K562 (cell line): ENCODE measurements around the gene IPPK. TPM values are rescaled to one million over a fixed set of nuclear protein-coding genes. Genes with fewer than 3 reads are reported as not detected.

Experiments used
- BCL6 ChIP-seq: fragments of 250-450 bp; sonication (Bioruptor Pico); IDR thresholded peaks from 2 replicates; pipeline ENCODE4 v1.4.0; 2020
- DDX20 ChIP-seq: fragments of 450-650 bp; IDR thresholded peaks from 2 replicates; pipeline ENCODE4 v1.6.1; 2016; ENCODE audit warnings: missing genetic modification characterization, low read depth, mild to moderate bottlenecking, missing compliant biosample characterization, moderate library complexity
- GATAD2B ChIP-seq: fragments of 450-650 bp; IDR thresholded peaks from 2 replicates; pipeline ENCODE4 v1.6.1; 2017; ENCODE audit warnings: mild to moderate bottlenecking, borderline replicate concordance
- HDGF ChIP-seq: fragments of 450-650 bp; IDR thresholded peaks from 2 replicates; pipeline ENCODE4 v1.6.1; 2016
- KAT7 ChIP-seq: sonication (generic); formaldehyde crosslinking; IDR thresholded peaks from 2 replicates; pipeline ENCODE4 v1.8.0; 2022; ENCODE audit warnings: missing genetic modification reagents, mild to moderate bottlenecking, borderline replicate concordance
- MYBL2 ChIP-seq, 2 experiments: fragments of 450-650 bp in 1 of 2; sonication (generic) in 1 of 2; formaldehyde crosslinking in 1 of 2; IDR thresholded peaks; 2 replicates each; pipeline versions ENCODE4 v1.6.1 to v1.8.1; 2017 to 2022; ENCODE audit warnings: borderline replicate concordance in 1 of 2, inconsistent platforms in 1 of 2, low read depth in 1 of 2, mild to moderate bottlenecking in 1 of 2, missing genetic modification reagents in 1 of 2, moderate library complexity in 1 of 2
- NCOA1 ChIP-seq: fragments of 450-650 bp; IDR thresholded peaks from 2 replicates; pipeline ENCODE4 v1.6.1; 2016; ENCODE audit warnings: low read depth
- NFYB ChIP-seq: IDR thresholded peaks from 2 replicates; pipeline ENCODE4 v1.6.1; 2011; ENCODE audit warnings: mild to moderate bottlenecking, moderate library complexity; ENCODE audit not compliant: insufficient read length; ENCODE audit errors: extremely low read depth
- RBM25 ChIP-seq: fragments of 200-400 bp; formaldehyde crosslinking; IDR thresholded peaks from 2 replicates; pipeline ENCODE4 v1.6.1; 2018; ENCODE audit warnings: low read length, low read depth, moderate library complexity; ENCODE audit not compliant: severe bottlenecking
- SETDB1 ChIP-seq: IDR thresholded peaks from one replicate; pipeline ENCODE4 v1.6.1; 2012; ENCODE audit warnings: low read length, control low read depth, inconsistent platforms
- SIN3B ChIP-seq: fragments of 450-650 bp; IDR thresholded peaks from 2 replicates; pipeline ENCODE4 v1.6.1; 2017; ENCODE audit warnings: low read depth, mild to moderate bottlenecking, moderate library complexity
- ZFP30 ChIP-seq: fragments of 250-450 bp; sonication (Bioruptor Pico); IDR thresholded peaks from 2 replicates; pipeline ENCODE4 v1.8.0; 2022; ENCODE audit warnings: moderate library complexity, mild to moderate bottlenecking, inconsistent platforms, borderline replicate concordance
- ZNF41 ChIP-seq: fragments of 250-450 bp; sonication (Bioruptor Pico); conservative IDR thresholded peaks from 2 replicates; pipeline ENCODE4 v1.4.0; 2020; ENCODE audit warnings: mild to moderate bottlenecking
- ZNF583 ChIP-seq: fragments of 250-450 bp; sonication (Bioruptor Pico); IDR thresholded peaks from 2 replicates; pipeline ENCODE4 v1.4.0; 2020
- ZNF699 ChIP-seq: fragments of 250-450 bp; sonication (Bioruptor Pico); IDR thresholded peaks from 2 replicates; pipeline ENCODE4 v1.8.0; 2021; ENCODE audit warnings: mild to moderate bottlenecking, moderate library complexity; ENCODE audit not compliant: insufficient replicate concordance
- polyA plus RNA-seq, 8 experiments: library from polyadenylated mRNA; depleted of rRNA in 4 of 8; stranded (reverse) in 5 of 8; unstranded in 3 of 8; fragments of >200 nt; fragmentation: Nextera tagmentation in 2 of 8; fragmentation: Illumina TruSeq in 1 of 8; extraction: Ambion mirVana in 2 of 8; extraction: Trizol in 1 of 8; gene quantifications; 2 replicates each; pipeline versions ENCODE4 v1.2.1 to v1.2.3, GENCODE V29; 2011 to 2014; ENCODE audit warnings: inconsistent platforms in 1 of 8, missing spikeins in 1 of 8
- total RNA-seq, 7 experiments: library from RNA; depleted of rRNA in 6 of 7; stranded (reverse); fragments of >200 nt in 6 of 7; fragmentation: Illumina TruSeq in 2 of 7; extraction: Trizol in 2 of 7; gene quantifications; 2 replicates each; pipeline versions ENCODE4 v1.2.1 to v1.2.3, GENCODE V29; 2011 to 2021; ENCODE audit warnings: low replicate concordance in 1 of 7
- TF ChIP-seq, protein P1 (sequence below): fragments of 450-650 bp; IDR thresholded peaks from 2 replicates; pipeline ENCODE4 v1.6.1; 2016; ENCODE audit warnings: antibody characterized with exemption
- TF ChIP-seq, protein P2 (sequence below): fragments of 450-650 bp; IDR thresholded peaks from 2 replicates; pipeline ENCODE4 v1.6.1; 2016; ENCODE audit warnings: low read depth
- TF ChIP-seq, protein P3 (sequence below): fragments of 450-650 bp; formaldehyde crosslinking; IDR thresholded peaks from 2 replicates; pipeline ENCODE4 v1.4.0; 2022; ENCODE audit warnings: mild to moderate bottlenecking, moderate library complexity

Gene IPPK
- total and polyA plus RNA-seq, 9 of the 15 experiments (the other 6 are each of a cell fraction or from before 2014, with no cell fraction given) = 3.1 to 22.2 (median 11.2) TPM

DNA sequence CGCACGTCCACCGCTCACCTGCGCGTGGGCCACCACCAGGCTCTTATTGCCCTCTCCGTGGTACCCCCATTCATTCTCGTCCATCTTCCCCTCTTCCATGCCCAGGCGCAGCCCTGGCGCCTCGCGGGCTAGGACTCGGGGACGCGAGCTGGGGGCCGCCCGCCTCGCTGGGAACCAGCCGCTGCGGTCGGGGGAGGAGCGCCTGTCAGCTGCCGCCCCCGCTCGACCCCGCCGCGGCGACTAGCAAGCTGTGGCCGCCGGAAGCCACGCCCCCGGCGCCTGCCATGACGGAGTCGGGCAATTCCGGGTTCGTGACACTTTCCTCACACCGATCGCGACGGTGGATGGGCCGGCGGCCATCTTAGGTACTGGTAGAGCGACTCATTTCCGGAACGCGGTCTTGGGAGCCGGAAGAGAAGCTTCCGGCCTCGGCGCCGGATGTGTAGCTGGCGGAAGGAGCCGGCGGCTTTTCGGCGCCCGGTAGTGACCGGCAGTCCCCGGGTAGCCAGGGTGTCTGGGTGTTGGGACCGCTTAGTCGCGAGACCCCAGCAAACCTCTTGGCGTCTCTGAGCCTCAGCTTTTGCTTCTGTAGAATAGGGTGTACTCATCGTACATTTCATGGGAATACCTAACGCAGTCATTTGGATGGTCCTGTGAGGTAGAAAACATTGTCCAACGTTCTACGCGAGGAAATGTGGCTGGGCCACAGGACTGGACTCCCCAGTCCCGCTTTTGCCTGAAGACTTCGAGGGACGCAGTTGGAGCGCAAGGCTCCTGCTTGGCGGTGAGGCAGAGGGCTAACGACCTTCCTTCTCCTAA, at the start of gene IPPK (continued):
- TF ChIP-seq, protein P1, sequence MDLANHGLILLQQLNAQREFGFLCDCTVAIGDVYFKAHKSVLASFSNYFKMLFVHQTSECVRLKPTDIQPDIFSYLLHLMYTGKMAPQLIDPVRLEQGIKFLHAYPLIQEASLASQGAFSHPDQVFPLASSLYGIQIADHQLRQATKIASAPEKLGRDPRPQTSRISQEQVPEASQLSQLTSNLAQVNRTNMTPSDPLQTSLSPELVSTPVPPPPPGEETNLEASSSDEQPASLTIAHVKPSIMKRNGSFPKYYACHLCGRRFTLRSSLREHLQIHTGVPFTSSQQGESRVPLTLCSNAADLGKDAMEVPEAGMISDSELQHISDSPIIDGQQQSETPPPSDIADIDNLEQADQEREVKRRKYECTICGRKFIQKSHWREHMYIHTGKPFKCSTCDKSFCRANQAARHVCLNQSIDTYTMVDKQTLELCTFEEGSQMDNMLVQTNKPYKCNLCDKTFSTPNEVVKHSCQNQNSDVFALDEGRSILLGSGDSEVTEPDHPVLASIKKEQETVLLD = no peak
- TF ChIP-seq, protein P2, sequence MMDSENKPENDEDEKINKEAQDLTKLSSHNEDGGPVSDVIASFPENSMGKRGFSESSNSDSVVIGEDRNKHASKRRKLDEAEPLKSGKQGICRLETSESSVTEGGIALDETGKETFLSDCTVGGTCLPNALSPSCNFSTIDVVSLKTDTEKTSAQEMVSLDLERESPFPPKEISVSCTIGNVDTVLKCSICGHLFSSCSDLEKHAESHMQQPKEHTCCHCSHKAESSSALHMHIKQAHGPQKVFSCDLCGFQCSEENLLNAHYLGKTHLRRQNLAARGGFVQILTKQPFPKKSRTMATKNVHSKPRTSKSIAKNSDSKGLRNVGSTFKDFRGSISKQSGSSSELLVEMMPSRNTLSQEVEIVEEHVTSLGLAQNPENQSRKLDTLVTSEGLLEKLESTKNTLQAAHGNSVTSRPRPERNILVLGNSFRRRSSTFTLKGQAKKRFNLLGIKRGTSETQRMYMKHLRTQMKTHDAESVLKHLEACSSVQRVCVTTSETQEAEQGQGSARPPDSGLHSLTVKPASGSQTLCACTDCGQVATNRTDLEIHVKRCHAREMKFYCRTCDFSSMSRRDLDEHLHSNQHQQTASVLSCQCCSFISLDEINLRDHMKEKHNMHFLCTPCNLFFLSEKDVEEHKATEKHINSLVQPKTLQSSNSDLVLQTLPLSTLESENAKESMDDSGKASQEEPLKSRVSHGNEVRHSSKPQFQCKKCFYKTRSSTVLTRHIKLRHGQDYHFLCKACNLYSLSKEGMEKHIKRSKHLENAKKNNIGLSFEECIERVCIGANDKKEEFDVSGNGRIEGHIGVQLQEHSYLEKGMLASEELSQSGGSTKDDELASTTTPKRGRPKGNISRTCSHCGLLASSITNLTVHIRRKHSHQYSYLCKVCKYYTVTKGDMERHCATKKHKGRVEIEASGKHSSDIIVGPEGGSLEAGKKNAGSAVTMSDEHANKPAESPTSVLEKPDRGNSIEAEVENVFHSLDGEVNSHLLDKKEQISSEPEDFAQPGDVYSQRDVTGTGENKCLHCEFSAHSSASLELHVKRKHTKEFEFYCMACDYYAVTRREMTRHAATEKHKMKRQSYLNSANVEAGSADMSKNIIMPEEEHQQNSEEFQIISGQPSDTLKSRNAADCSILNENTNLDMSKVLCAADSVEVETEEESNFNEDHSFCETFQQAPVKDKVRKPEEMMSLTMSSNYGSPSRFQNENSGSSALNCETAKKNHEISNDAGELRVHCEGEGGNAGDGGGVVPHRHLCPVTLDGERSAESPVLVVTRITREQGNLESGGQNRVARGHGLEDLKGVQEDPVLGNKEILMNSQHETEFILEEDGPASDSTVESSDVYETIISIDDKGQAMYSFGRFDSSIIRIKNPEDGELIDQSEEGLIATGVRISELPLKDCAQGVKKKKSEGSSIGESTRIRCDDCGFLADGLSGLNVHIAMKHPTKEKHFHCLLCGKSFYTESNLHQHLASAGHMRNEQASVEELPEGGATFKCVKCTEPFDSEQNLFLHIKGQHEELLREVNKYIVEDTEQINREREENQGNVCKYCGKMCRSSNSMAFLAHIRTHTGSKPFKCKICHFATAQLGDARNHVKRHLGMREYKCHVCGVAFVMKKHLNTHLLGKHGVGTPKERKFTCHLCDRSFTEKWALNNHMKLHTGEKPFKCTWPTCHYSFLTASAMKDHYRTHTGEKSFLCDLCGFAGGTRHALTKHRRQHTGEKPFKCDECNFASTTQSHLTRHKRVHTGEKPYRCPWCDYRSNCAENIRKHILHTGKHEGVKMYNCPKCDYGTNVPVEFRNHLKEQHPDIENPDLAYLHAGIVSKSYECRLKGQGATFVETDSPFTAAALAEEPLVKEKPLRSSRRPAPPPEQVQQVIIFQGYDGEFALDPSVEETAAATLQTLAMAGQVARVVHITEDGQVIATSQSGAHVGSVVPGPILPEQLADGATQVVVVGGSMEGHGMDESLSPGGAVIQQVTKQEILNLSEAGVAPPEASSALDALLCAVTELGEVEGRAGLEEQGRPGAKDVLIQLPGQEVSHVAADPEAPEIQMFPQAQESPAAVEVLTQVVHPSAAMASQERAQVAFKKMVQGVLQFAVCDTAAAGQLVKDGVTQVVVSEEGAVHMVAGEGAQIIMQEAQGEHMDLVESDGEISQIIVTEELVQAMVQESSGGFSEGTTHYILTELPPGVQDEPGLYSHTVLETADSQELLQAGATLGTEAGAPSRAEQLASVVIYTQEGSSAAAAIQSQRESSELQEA = no peak
- TF ChIP-seq GATAD2B (no peak; the same call in 1 of the 2 replicates), SETDB1 (no peak), ZFP30 (CRISPR knock-in tag) (no peak), SIN3B (peak; percentile 72; the same call in 1 of the 2 replicates), HDGF (no peak), ZNF699 (CRISPR knock-in tag) (no peak), ZNF583 (CRISPR knock-in tag) (no peak), BCL6 (CRISPR knock-in tag) (no peak), RBM25 (no peak), MYBL2 (IDR thresholded peaks at IDR 0.05; ENCODE audit: low read depth) (no peak), MYBL2 (CRISPR knock-in tag; IDR thresholded peaks at IDR 0.05; ENCODE audit: borderline replicate concordance) (no peak), KAT7 (no peak), DDX20 (tag) (no peak), NCOA1 (peak; percentile 96), ZNF41 (no peak), NFYB (no peak)
- TF ChIP-seq, protein P3, sequence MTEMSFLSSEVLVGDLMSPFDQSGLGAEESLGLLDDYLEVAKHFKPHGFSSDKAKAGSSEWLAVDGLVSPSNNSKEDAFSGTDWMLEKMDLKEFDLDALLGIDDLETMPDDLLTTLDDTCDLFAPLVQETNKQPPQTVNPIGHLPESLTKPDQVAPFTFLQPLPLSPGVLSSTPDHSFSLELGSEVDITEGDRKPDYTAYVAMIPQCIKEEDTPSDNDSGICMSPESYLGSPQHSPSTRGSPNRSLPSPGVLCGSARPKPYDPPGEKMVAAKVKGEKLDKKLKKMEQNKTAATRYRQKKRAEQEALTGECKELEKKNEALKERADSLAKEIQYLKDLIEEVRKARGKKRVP (CRISPR knock-in tag) = no peak
